PC-9 (cell line): ENCODE measurements around the gene ZNF691. TPM values are rescaled to one million over a fixed set of nuclear protein-coding genes. Genes with fewer than 3 reads are reported as not detected.
"Not testable (repeated sequence)": the region's sequence is repeated elsewhere in the genome, so short reads cannot be mapped to it uniquely, and the experiment has no call there.

Source experiments
- BruUV-seq: library from RNA; stranded (reverse); fragments of 400-500 nt; replicated peaks from 2 replicates; lab custom pipeline; 2021; lab: Mats Ljungman, UMichigan
- CTCF ChIA-PET: fragments of 300-600 bp; sonication (Branson Sonifier 250); formaldehyde crosslinking; loops from one replicate; lab custom pipeline; 2022; ENCODE audit warnings: antibody characterized with exemption; lab: Charles Lee
- POLR2A ChIA-PET: fragments of 300-600 bp; sonication (Branson Sonifier 250); formaldehyde crosslinking; loops from one replicate; lab custom pipeline; 2022; ENCODE audit warnings: antibody characterized with exemption; ENCODE audit not compliant: unreplicated experiment; lab: Charles Lee
- DNase-seq, 2 experiments: peaks; one replicate each; pipeline versions ENCODE4 v3.0.0 to v3.0.0-alpha.2; 2015 to 2022; ENCODE audit warnings: mixed read lengths in 1 of 2
- H2AFZ ChIP-seq: fragments of 200-600 bp; sonication (generic); 2 replicates; pipeline ENCODE4 v1.8.1; 2017; ENCODE audit warnings: antibody characterized with exemption
- H3F3A ChIP-seq: fragments of 200-600 bp; sonication (generic); 2 replicates; pipeline ENCODE4 v1.8.1; 2017; ENCODE audit warnings: antibody characterized with exemption, mild to moderate bottlenecking, low read depth; ENCODE audit not compliant: insufficient read depth
- H3K27ac ChIP-seq: fragments of 200-600 bp; sonication (generic); 2 replicates; pipeline ENCODE4 v1.6.1; 2016; ENCODE audit warnings: mixed run types
- H3K27me3 ChIP-seq: fragments of 200-600 bp; sonication (generic); 2 replicates; pipeline ENCODE4 v1.6.1; 2016; ENCODE audit warnings: low read depth, mixed run types; ENCODE audit not compliant: insufficient read depth
- H3K36me3 ChIP-seq: fragments of 200-600 bp; sonication (generic); 2 replicates; pipeline ENCODE4 v1.6.1; 2016; ENCODE audit warnings: low read depth, mixed run types
- H3K4me1 ChIP-seq: fragments of 200-600 bp; sonication (generic); replicated peaks from 2 replicates; pipeline ENCODE4 v1.6.1; 2016; ENCODE audit warnings: mixed run types; ENCODE audit not compliant: insufficient read depth
- H3K4me2 ChIP-seq: fragments of 200-600 bp; sonication (generic); 2 replicates; pipeline ENCODE4 v1.6.1; 2017; ENCODE audit warnings: mixed run types
- H3K4me3 ChIP-seq: fragments of 200-600 bp; sonication (generic); 2 replicates; pipeline ENCODE4 v1.6.1; 2016; ENCODE audit warnings: mixed run types
- H3K79me2 ChIP-seq: fragments of 200-600 bp; sonication (generic); 2 replicates; pipeline ENCODE4 v1.6.1; 2017; ENCODE audit warnings: low read depth, mixed run types
- H3K9me2 ChIP-seq: fragments of 200-600 bp; sonication (generic); 2 replicates; pipeline ENCODE4 v1.8.1; 2017; ENCODE audit warnings: mild to moderate bottlenecking; ENCODE audit not compliant: insufficient read depth
- H3K9me3 ChIP-seq: fragments of 200-600 bp; sonication (generic); 2 replicates; pipeline ENCODE4 v1.8.1; 2016; ENCODE audit warnings: low read depth; ENCODE audit not compliant: insufficient read depth
- H4K20me1 ChIP-seq: fragments of 200-600 bp; sonication (generic); 2 replicates; pipeline ENCODE4 v1.8.1; 2017; ENCODE audit not compliant: insufficient read depth
- CTCF ChIP-seq: fragments of 200-600 bp; sonication (generic); conservative IDR thresholded peaks from 2 replicates; pipeline ENCODE4 v1.6.1; 2017; ENCODE audit warnings: mixed run types, antibody characterized with exemption, mild to moderate bottlenecking, moderate library complexity
- EZH2 ChIP-seq: fragments of 200-600 bp; sonication (generic); IDR thresholded peaks from 2 replicates; pipeline ENCODE4 v1.8.0; 2017; ENCODE audit warnings: antibody characterized with exemption, low read depth
- intact Hi-C: fragments of 100-400 bp; cut with micrococcal nuclease; formaldehyde crosslinking; loops from one replicate; pipeline ENCODE4 v1.10.0; 2022; ENCODE audit not compliant: unreplicated experiment
- total RNA-seq: library from RNA; stranded (reverse); gene quantifications from 2 replicates; pipeline ENCODE4 v1.2.3, GENCODE V29; 2021

Gene ZNF691
- total RNA-seq, 1 experiment from 2014 or later, result 11.4 TPM

- Histone ChIP-seq H3K9me2 (no peaks in the 10 kb centered on the region), H3K4me2 (no peak overlapping the region), H3K79me2 (no peaks in the 10 kb centered on the region), H2AFZ (no peak overlapping the region), H3K9me3 (peaks cover 50% of the 10 kb centered on the region), H3K4me3 (no peak overlapping the region), H3F3A (no peaks in the 10 kb centered on the region), H3K4me1 (no peaks in the 10 kb centered on the region), H4K20me1 (no peaks in the 10 kb centered on the region), H3K27me3 (no peaks in the 10 kb centered on the region), H3K27ac (no peak overlapping the region), H3K36me3 (no peaks in the 10 kb centered on the region)
- TF ChIP-seq EZH2 (no peak), CTCF (no peak)
- intact Hi-C loops, result no loop called here
- DNase-seq, result no peak
- BruUV-seq, result no TSS peak
- ChIA-PET CTCF (no interaction called here), POLR2A (no interaction called here)
Observed at GRCh38 chr1:42860339-42861013, 14.1 kb downstream of the ZNF691 start.

- CTCF ChIA-PET, result no interaction called here
- Histone ChIP-seq H4K20me1 (no peaks in the 10 kb centered on the region), H3K9me3 (peaks cover 47% of the 10 kb centered on the region), H3K9me2 (no peaks in the 10 kb centered on the region), H3K4me3 (no peak overlapping the region), H3K79me2 (no peaks in the 10 kb centered on the region), H3F3A (no peaks in the 10 kb centered on the region), H3K36me3 (no peaks in the 10 kb centered on the region), H3K27me3 (no peaks in the 10 kb centered on the region), H3K4me2 (no peak overlapping the region), H3K27ac (no peak overlapping the region), H2AFZ (no peak overlapping the region), H3K4me1 (no peaks in the 10 kb centered on the region)
- no peak for TF ChIP-seq EZH2
- no peak for TF ChIP-seq CTCF
- POLR2A ChIA-PET, result no interaction called here
- no peak for DNase-seq
- BruUV-seq, result no TSS peak
- intact Hi-C loops, result no loop called here
Observed at GRCh38 chr1:42861014-42861399, 14.6 kb downstream of the ZNF691 start.

GRCh38 chr1:42866549-42866948, 20.1 kb downstream of the ZNF691 start:
- H3K27ac ChIP-seq, result no peak overlapping the region
- CTCF ChIA-PET, result no interaction called here
- H3K4me3 ChIP-seq, result no peak overlapping the region
- H3K4me1 ChIP-seq, result no peaks in the 10 kb centered on the region
- no peak for DNase-seq
- H3K27me3 ChIP-seq, result no peaks in the 10 kb centered on the region
- H3K36me3 ChIP-seq, result no peaks in the 10 kb centered on the region
- H3K9me2 ChIP-seq, result no peaks in the 10 kb centered on the region
- no peaks in the 10 kb centered on the region for H3K79me2 ChIP-seq
- no peak overlapping the region for H2AFZ ChIP-seq
- no peaks in the 10 kb centered on the region for H3F3A ChIP-seq
- no peaks in the 10 kb centered on the region for H4K20me1 ChIP-seq
- peaks cover 11% of the 10 kb centered on the region; the same call in 1 of the 2 replicates for H3K9me3 ChIP-seq
- H3K4me2 ChIP-seq, result no peak overlapping the region
- BruUV-seq, result no TSS peak
- TF ChIP-seq CTCF (no peak), EZH2 (no peak)
- POLR2A ChIA-PET, result no interaction called here
- intact Hi-C loops, result no loop called here

GRCh38 chr1:42868466-42868865, 22.1 kb downstream of the ZNF691 start:
- H3F3A ChIP-seq, H3K27me3 ChIP-seq, H3K36me3 ChIP-seq, CTCF ChIA-PET, H3K9me3 ChIP-seq, POLR2A ChIA-PET, H2AFZ ChIP-seq, BruUV-seq, H3K4me2 ChIP-seq, DNase-seq, H3K4me1 ChIP-seq, H3K79me2 ChIP-seq, H4K20me1 ChIP-seq, intact Hi-C loops, H3K9me2 ChIP-seq, H3K27ac ChIP-seq, H3K4me3 ChIP-seq: not testable (repeated sequence)

- H3K27ac ChIP-seq, H3K9me2 ChIP-seq, H3K36me3 ChIP-seq, BruUV-seq, H2AFZ ChIP-seq, H3K27me3 ChIP-seq, CTCF ChIA-PET, H4K20me1 ChIP-seq, H3K4me3 ChIP-seq, DNase-seq, intact Hi-C loops, H3F3A ChIP-seq, H3K4me2 ChIP-seq, H3K9me3 ChIP-seq, H3K79me2 ChIP-seq, POLR2A ChIA-PET, H3K4me1 ChIP-seq: not testable (repeated sequence)
Observed at GRCh38 chr1:42869254-42869653, 22.8 kb downstream of the ZNF691 start.
